Thymus (tissue), 11 donors: ENCODE data around the gene OSBPL1A. TPM values are rescaled to one million over a fixed set of nuclear protein-coding genes. Genes with fewer than 3 reads are reported as not detected.

Experiments
- DNase-seq, 9 donors: peaks; one replicate each; pipeline ENCODE4 v3.0.0-alpha.2; 2013; ENCODE audit warnings: low spot score in 9 of 9, low read depth in 6 of 9, missing footprints in 1 of 9
- H3K27ac ChIP-seq, 2 donors: one replicate each; pipeline ENCODE4 v1.5.1; 2013; ENCODE audit warnings: control low read depth in 1 of 2, low read depth in 1 of 2, low read length in 1 of 2, mild to moderate bottlenecking in 1 of 2, moderate library complexity in 1 of 2
- H3K27me3 ChIP-seq, 2 donors: one replicate each; pipeline ENCODE4 v1.5.1; 2013; ENCODE audit warnings: low read length in 1 of 2; ENCODE audit not compliant: control insufficient read depth in 2 of 2, insufficient read depth in 1 of 2
- H3K36me3 ChIP-seq, 2 donors: one replicate each; pipeline ENCODE4 v1.5.1; 2013; ENCODE audit warnings: low read length in 1 of 2, mild to moderate bottlenecking in 1 of 2, moderate library complexity in 1 of 2; ENCODE audit not compliant: control insufficient read depth in 2 of 2, insufficient read depth in 2 of 2
- H3K4me1 ChIP-seq, 2 donors: one replicate each; pipeline ENCODE4 v1.5.1; 2013; ENCODE audit warnings: low read length in 2 of 2; ENCODE audit not compliant: control insufficient read depth in 2 of 2, insufficient read depth in 2 of 2
- H3K4me3 ChIP-seq, 2 donors: one replicate each; pipeline ENCODE4 v1.5.1; 2013; ENCODE audit warnings: low read length in 2 of 2, control low read depth in 1 of 2, mild to moderate bottlenecking in 1 of 2
- H3K9me3 ChIP-seq, 2 donors: one replicate each; pipeline ENCODE4 v1.5.1; 2013; ENCODE audit warnings: low read length in 1 of 2, mild to moderate bottlenecking in 1 of 2; ENCODE audit not compliant: control insufficient read depth in 2 of 2, insufficient read depth in 1 of 2
- WGBS: extraction: QIAGEN DNeasy Blood & Tissue Kit; methylation state at CpG from one replicate; pipeline ENCODE4 v1.1.7; 2013; 5-methylcytosine and 5-hydroxymethylcytosine counted together
- polyA plus RNA-seq: library from polyadenylated mRNA; stranded (reverse); fragments of 200-250 nt; gene quantifications from one replicate; pipeline ENCODE4 v1.2.3, GENCODE V29; 2013
- total RNA-seq: library from RNA; stranded (reverse); fragments of 120-200 nt; gene quantifications from one replicate; pipeline ENCODE4 v1.2.4, GENCODE V29; 2013
- donor health status: healthy.

The OSBPL1A gene
- total and polyA plus RNA-seq, 2 donors: 10.7 to 21.0 TPM

GRCh38 chr18:24219561-24220317 is 177.9 kb downstream of the OSBPL1A start:
- 96% methylated on average over 7 of the region's 7 CpGs for WGBS
- H3K4me1 ChIP-seq: no peaks in the 10 kb centered on the region

DNA sequence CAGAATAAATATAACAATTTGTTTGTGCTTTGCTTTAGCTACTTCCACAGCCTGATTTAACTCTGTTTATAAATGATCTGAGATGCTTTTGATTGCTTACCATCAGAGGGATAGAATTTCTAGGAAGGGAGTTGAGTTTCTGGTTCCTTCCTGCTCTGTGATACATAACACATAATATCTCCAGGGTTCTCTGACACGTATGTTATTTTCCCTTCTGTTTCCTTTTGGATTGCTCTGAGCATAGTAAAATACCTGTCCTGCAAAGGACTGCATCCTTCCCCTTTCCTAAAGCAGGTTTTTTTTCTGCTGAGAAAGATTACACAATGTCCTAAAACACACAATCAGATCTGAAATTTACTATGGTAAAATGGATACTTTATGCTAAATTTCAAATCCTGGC is 182.7 kb downstream of the OSBPL1A start:
- Histone ChIP-seq H3K36me3 (no peaks in the 10 kb centered on the region), H3K4me1 (peaks cover 0 to 2% of the 10 kb centered on the region in 2 donors), H3K27me3 (no peaks in the 10 kb centered on the region), H3K9me3 (no peaks in the 10 kb centered on the region), H3K4me3 (no peak overlapping the region), H3K27ac (no peak overlapping the region)
- WGBS: 95% methylated on average over 1 of the region's 1 CpG
- no peak for DNase-seq

More at GRCh38 chr18:24219561-24220317, 177.9 kb downstream of the OSBPL1A start:
- Histone ChIP-seq H3K27ac (no peak overlapping the region), H3K27me3 (no peaks in the 10 kb centered on the region), H3K9me3 (no peaks in the 10 kb centered on the region), H3K4me3 (no peak overlapping the region), H3K36me3 (no peaks in the 10 kb centered on the region)
- no peak for DNase-seq

GRCh38 chr18:24214144-24214543 is 183.5 kb downstream of the OSBPL1A start:
- H3K4me1 ChIP-seq: peaks cover 0 to 2% of the 10 kb centered on the region in 2 donors
- H3K9me3 ChIP-seq: no peaks in the 10 kb centered on the region
- H3K4me3 ChIP-seq: no peak overlapping the region
- no peaks in the 10 kb centered on the region for H3K36me3 ChIP-seq
- WGBS: 96% methylated on average over 6 of the region's 6 CpGs
- no peak overlapping the region for H3K27ac ChIP-seq
- H3K27me3 ChIP-seq: no peaks in the 10 kb centered on the region
- no peak for DNase-seq

GRCh38 chr18:24212939-24213338 is 184.7 kb downstream of the OSBPL1A start:
- Histone ChIP-seq H3K36me3 (no peaks in the 10 kb centered on the region), H3K27ac (no peak overlapping the region), H3K4me3 (no peak overlapping the region), H3K27me3 (no peaks in the 10 kb centered on the region), H3K9me3 (no peaks in the 10 kb centered on the region), H3K4me1 (peaks cover 0 to 2% of the 10 kb centered on the region in 2 donors)
- no peak for DNase-seq
- 97% methylated on average over 6 of the region's 6 CpGs for WGBS

DNA sequence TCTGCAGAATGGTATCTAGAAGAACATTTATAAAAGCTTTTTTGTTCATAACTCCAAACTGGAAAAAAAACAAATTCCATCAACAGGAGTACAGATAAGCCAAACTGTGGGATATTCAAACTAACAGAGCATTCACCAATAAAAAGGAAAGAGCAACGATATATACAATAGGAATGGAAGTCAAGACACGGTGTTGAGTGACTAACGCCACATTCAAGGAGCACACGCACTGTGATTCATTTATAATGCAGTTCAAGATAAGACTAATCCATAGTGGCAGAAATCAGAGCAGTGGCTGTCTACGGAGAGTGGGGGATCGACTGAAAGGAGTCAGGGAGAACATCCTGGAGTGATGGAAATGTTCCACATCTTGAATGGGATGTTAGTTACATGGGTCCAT is 188.1 kb downstream of the OSBPL1A start:
- 82% methylated on average over 6 of the region's 6 CpGs for WGBS
- Histone ChIP-seq H3K36me3 (no peaks in the 10 kb centered on the region), H3K4me1 (peaks cover 0 to 2% of the 10 kb centered on the region in 2 donors), H3K4me3 (no peak overlapping the region), H3K27ac (no peak overlapping the region), H3K9me3 (no peaks in the 10 kb centered on the region), H3K27me3 (no peaks in the 10 kb centered on the region)
- no peak for DNase-seq

DNA sequence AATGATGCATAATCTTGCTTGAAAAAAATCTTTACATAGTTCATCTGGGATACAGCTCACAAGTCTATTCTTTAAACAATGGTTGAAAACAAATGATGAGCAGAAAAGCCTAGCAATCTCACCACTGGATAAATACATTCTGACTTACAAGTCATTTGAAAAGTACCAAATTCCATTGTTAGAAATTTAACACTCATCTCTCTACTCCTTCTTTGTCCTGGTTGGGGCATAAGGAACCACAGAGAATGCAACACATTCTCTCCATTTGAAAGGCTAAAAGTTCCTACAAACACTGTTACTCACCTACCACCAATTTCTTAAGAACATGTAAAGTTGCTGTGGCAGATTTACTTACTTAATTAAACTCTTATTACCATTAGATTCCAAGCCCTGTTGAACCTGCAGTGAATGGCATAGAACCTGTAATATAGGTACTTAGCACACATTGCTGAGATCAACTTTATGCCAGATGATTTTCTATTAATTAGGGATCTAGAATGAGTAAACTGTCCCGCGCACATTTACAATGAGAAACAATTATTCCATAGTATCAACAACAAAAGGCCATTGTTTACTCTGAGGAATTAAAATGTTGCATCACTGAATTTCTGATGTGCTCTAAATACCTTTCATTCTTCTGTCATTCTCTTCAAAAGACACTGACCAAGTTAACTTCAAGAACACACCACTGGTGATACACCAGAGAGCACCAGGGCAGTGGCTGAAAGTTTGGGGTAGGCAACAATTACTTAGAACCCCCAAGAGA is 189.2 kb downstream of the OSBPL1A start:
- H3K27ac ChIP-seq: no peak overlapping the region
- 72% methylated on average over 2 of the region's 2 CpGs for WGBS
- DNase-seq: no peak

GRCh38 chr18:24204904-24205303 is 192.7 kb downstream of the OSBPL1A start:
- H3K4me3 ChIP-seq: no peak overlapping the region
- no peak for DNase-seq
- H3K27ac ChIP-seq: no peak overlapping the region
- 99% methylated on average over 3 of the region's 3 CpGs for WGBS
- H3K4me1 ChIP-seq: no peaks in the 10 kb centered on the region
- H3K9me3 ChIP-seq: no peaks in the 10 kb centered on the region
- no peaks in the 10 kb centered on the region for H3K36me3 ChIP-seq
- H3K27me3 ChIP-seq: no peaks in the 10 kb centered on the region

More for the DNA sequence above, 189.2 kb downstream of the OSBPL1A start:
- no peaks in the 10 kb centered on the region for H3K36me3 ChIP-seq
- no peaks in the 10 kb centered on the region for H3K27me3 ChIP-seq
- H3K4me1 ChIP-seq: no peaks in the 10 kb centered on the region
- H3K4me3 ChIP-seq: no peak overlapping the region
- H3K9me3 ChIP-seq: no peaks in the 10 kb centered on the region

DNA sequence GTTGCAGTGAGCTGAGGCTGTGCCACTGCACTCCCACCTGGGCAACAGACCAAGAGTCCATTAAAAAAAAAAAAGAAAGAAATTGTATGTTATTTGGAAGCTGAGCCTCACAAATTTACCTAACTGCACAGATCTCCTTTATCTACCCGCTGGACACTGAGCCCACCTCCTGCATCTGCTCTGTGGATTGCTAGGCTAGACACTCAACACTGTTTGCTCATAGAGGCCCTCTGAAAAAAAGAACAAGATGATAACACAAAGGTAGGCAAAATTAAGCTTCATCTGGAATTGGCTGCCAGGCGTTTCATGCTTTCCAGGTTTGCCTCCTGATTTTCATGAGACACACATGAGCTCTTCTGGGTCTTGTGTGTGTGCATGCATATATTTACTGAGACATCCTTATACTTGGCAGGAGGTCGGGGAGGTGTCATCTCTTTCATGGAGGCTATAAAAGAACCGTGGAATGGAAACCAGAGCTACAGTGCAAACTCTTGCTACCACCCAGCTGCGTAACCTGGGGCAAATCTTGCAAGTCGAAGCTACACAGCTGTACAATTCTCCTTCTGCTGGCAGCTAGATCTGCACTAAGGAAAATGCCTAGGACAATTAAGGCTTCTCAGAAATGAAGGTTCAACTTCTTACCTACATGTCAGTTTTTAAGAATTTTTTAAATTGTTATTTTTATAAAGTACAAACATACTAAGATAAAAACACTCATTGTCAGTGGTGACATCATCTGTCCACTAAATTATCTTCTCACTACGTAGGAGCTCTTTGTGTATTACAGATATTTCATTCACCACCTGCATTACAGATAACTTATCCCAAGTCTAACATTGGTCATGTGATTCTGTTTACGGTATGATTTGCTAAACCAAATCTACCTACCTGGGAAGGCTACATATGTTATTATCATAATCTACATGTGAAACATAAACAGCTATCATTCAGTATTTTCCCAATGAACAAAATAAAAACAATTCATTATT is 195.6 kb downstream of the OSBPL1A start:
- Histone ChIP-seq H3K27ac (no peak overlapping the region), H3K27me3 (no peaks in the 10 kb centered on the region), H3K4me1 (no peaks in the 10 kb centered on the region), H3K36me3 (no peaks in the 10 kb centered on the region), H3K4me3 (no peak overlapping the region), H3K9me3 (no peaks in the 10 kb centered on the region)
- no peak for DNase-seq
- 96% methylated on average over 8 of the region's 8 CpGs for WGBS
